Breast epithelium (tissue), 3 donors: ENCODE results near the gene FEM1A.

Experiments used
- POLR2A ChIP-seq: fragments of 450-650 bp; IDR thresholded peaks from one replicate; pipeline ENCODE4 v1.6.1; 2016; ENCODE audit warnings: antibody characterized with exemption, mild to moderate bottlenecking, moderate library complexity
- TF ChIP-seq, protein P1 (sequence below), 3 donors: fragments of 450-650 bp; IDR thresholded peaks; one replicate each; pipeline ENCODE4 v1.5.1; 2016 to 2017; ENCODE audit warnings: antibody characterized with exemption in 3 of 3, mild to moderate bottlenecking in 3 of 3, moderate library complexity in 3 of 3

DNA sequence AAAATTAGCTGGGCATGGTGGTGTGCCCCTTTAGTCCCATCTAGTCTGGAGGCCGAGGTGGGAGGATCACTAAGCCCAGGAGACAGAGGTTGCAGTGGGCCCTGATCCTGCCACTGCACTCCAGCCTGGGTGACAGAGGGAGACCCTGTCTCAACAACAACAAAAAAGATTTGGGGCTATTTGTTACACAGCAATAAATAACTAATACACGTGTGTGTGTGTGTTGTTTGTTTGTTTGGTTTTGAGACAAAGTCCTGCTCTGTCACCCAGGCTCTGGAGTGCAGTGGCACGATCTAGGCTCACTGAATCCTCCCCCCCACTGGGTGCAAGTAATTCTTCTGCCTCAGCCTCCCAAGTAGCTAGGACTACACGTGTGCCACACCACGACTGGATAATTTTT is 32.9 kb upstream of the FEM1A start:
- TF ChIP-seq, protein P1, sequence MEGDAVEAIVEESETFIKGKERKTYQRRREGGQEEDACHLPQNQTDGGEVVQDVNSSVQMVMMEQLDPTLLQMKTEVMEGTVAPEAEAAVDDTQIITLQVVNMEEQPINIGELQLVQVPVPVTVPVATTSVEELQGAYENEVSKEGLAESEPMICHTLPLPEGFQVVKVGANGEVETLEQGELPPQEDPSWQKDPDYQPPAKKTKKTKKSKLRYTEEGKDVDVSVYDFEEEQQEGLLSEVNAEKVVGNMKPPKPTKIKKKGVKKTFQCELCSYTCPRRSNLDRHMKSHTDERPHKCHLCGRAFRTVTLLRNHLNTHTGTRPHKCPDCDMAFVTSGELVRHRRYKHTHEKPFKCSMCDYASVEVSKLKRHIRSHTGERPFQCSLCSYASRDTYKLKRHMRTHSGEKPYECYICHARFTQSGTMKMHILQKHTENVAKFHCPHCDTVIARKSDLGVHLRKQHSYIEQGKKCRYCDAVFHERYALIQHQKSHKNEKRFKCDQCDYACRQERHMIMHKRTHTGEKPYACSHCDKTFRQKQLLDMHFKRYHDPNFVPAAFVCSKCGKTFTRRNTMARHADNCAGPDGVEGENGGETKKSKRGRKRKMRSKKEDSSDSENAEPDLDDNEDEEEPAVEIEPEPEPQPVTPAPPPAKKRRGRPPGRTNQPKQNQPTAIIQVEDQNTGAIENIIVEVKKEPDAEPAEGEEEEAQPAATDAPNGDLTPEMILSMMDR (IDR thresholded peaks at IDR 0.05), result no peak
- TF ChIP-seq POLR2A, result no peak
